ENCODE data around the gene USP38. TPM values are rescaled to one million over a fixed set of nuclear protein-coding genes. Genes with fewer than 3 reads are reported as not detected.

The USP38 gene
- total RNA-seq, 1 experiment from 2014 or later, result 21.2 TPM

- Histone ChIP-seq H3K4me3 (ENCODE audit: low read depth, low read length, poor library complexity, severe bottlenecking) (peak overlapping the region; percentile 94), H3K36me3 (ENCODE audit: insufficient read depth, low read length, poor library complexity, severe bottlenecking) (peaks cover 9% of the 10 kb centered on the region), H3K9me3 (ENCODE audit: low read depth, low read length, poor library complexity, severe bottlenecking) (no peaks in the 10 kb centered on the region), H3K4me1 (ENCODE audit: insufficient read depth, low read length, poor library complexity, severe bottlenecking) (peaks cover 41% of the 10 kb centered on the region), H3K27me3 (replicated peaks; ENCODE audit: insufficient read depth, low read depth, low read length, poor library complexity) (no peaks in the 10 kb centered on the region), H3K27ac (ENCODE audit: low read depth, low read length, poor library complexity, severe bottlenecking) (peak overlapping the region; percentile 85)
- ChIA-PET POLR2A (ENCODE audit: low non-redundant PET) (no interaction called here), CTCF (interaction anchor here (0.5 kb wide), 1 partner anchor 304 kb away, joined by 4 read pairs; no protein-coding TSS in a partner anchor)
- BruUV-seq (replicated peaks), result no TSS peak
- intact Hi-C loops (cut with micrococcal nuclease; ENCODE audit: unreplicated experiment), result no loop called here
- DNase-seq (ENCODE audit: low spot score), result no peak
- no peak for TF ChIP-seq CTCF (conservative IDR thresholded peaks at IDR 0.05; ENCODE audit: low read depth, low read length)
- TF ChIP-seq EZH2 (IDR thresholded peaks at IDR 0.05; ENCODE audit: borderline replicate concordance, low read depth, low read length, poor library complexity, severe bottlenecking), result no peak
Measured at GRCh38 chr4:143185253-143186107, 763 bp downstream of the USP38 start.

GRCh38 chr4:143186212-143186611, 1.5 kb downstream of the USP38 start:
- CTCF ChIA-PET, result no interaction called here
- Histone ChIP-seq H3K4me1 (ENCODE audit: insufficient read depth, low read length, poor library complexity, severe bottlenecking) (peaks cover 41% of the 10 kb centered on the region), H3K9me3 (ENCODE audit: low read depth, low read length, poor library complexity, severe bottlenecking) (no peaks in the 10 kb centered on the region), H3K36me3 (ENCODE audit: insufficient read depth, low read length, poor library complexity, severe bottlenecking) (peaks cover 16% of the 10 kb centered on the region), H3K27me3 (replicated peaks; ENCODE audit: insufficient read depth, low read depth, low read length, poor library complexity) (no peaks in the 10 kb centered on the region), H3K27ac (ENCODE audit: low read depth, low read length, poor library complexity, severe bottlenecking) (no peak overlapping the region), H3K4me3 (ENCODE audit: low read depth, low read length, poor library complexity, severe bottlenecking) (peak overlapping the region; percentile 94)
- TF ChIP-seq CTCF (conservative IDR thresholded peaks at IDR 0.05; ENCODE audit: low read depth, low read length), result no peak
- no peak for TF ChIP-seq EZH2 (IDR thresholded peaks at IDR 0.05; ENCODE audit: borderline replicate concordance, low read depth, low read length, poor library complexity, severe bottlenecking)
- no peak for DNase-seq (ENCODE audit: low spot score)
- POLR2A ChIA-PET (ENCODE audit: low non-redundant PET), result no interaction called here
- intact Hi-C loops (cut with micrococcal nuclease; ENCODE audit: unreplicated experiment), result no loop called here
- BruUV-seq (replicated peaks), result no TSS peak

GRCh38 chr4:143186649-143187048, 1.9 kb downstream of the USP38 start:
- peak overlapping the region; percentile 94 for H3K4me3 ChIP-seq (ENCODE audit: low read depth, low read length, poor library complexity, severe bottlenecking)
- no peaks in the 10 kb centered on the region for H3K27me3 ChIP-seq (replicated peaks; ENCODE audit: insufficient read depth, low read depth, low read length, poor library complexity)
- no peak for TF ChIP-seq CTCF (conservative IDR thresholded peaks at IDR 0.05; ENCODE audit: low read depth, low read length)
- TF ChIP-seq EZH2 (IDR thresholded peaks at IDR 0.05; ENCODE audit: borderline replicate concordance, low read depth, low read length, poor library complexity, severe bottlenecking), result no peak
- H3K36me3 ChIP-seq (ENCODE audit: insufficient read depth, low read length, poor library complexity, severe bottlenecking), result peaks cover 21% of the 10 kb centered on the region
- peaks cover 41% of the 10 kb centered on the region for H3K4me1 ChIP-seq (ENCODE audit: insufficient read depth, low read length, poor library complexity, severe bottlenecking)
- BruUV-seq (replicated peaks), result TSS peak; percentile 24
- no peaks in the 10 kb centered on the region for H3K9me3 ChIP-seq (ENCODE audit: low read depth, low read length, poor library complexity, severe bottlenecking)
- no peak for DNase-seq (ENCODE audit: low spot score)
- CTCF ChIA-PET, result no interaction called here
- POLR2A ChIA-PET (ENCODE audit: low non-redundant PET), result no interaction called here
- intact Hi-C loops (cut with micrococcal nuclease; ENCODE audit: unreplicated experiment), result no loop called here
- H3K27ac ChIP-seq (ENCODE audit: low read depth, low read length, poor library complexity, severe bottlenecking), result peak overlapping the region; percentile 11
